Hypothalamus (tissue), 51 donors: ENCODE measurements around the gene CKAP2L.

Experiments used
- DNase-seq, 51 donors: peaks; one replicate each; lab custom pipeline; 2025; lab: John Stamatoyannopoulos, UW

Gene CKAP2L

GRCh38 chr2:112764071-112765044 is at the start of gene CKAP2L:
CKAP2L (minus strand) TSS chr2:112764609; CDS start chr2:112764598, 11 bp downstream.
- DNase-seq, result peak; percentile 40 to 98 (median 90)

- no peak for DNase-seq
These were observed 49.0 kb upstream of the CKAP2L start for GRCh38 chr2:112813280-112813966.

GRCh38 chr2:112812318-112813267 is 48.2 kb upstream of the CKAP2L start:
- no peak for DNase-seq

- no peak for DNase-seq
These were observed 47.5 kb upstream of the CKAP2L start for GRCh38 chr2:112811841-112812306.

- DNase-seq, result no peak
These were observed 46.9 kb upstream of the CKAP2L start for GRCh38 chr2:112811276-112811831.

- no peak for DNase-seq
These were observed 44.7 kb upstream of the CKAP2L start for GRCh38 chr2:112809112-112809511.

GRCh38 chr2:112807233-112807807 is 42.9 kb upstream of the CKAP2L start:
- no peak for DNase-seq

GRCh38 chr2:112805542-112805941 is 41.1 kb upstream of the CKAP2L start:
- DNase-seq, result no peak

- DNase-seq, result no peak
These were observed 39.5 kb upstream of the CKAP2L start for GRCh38 chr2:112803691-112804521.

- DNase-seq, result no peak
These were observed 36.6 kb upstream of the CKAP2L start for GRCh38 chr2:112800881-112801583.

GRCh38 chr2:112798979-112799975 is 34.9 kb upstream of the CKAP2L start:
- DNase-seq, result no peak

GRCh38 chr2:112796486-112796885 is 32.1 kb upstream of the CKAP2L start:
- DNase-seq, result no peak

GRCh38 chr2:112795774-112796173 is 31.4 kb upstream of the CKAP2L start:
- DNase-seq, result no peak

- no peak for DNase-seq
These were observed 30.4 kb upstream of the CKAP2L start for GRCh38 chr2:112794841-112795240.

GRCh38 chr2:112794131-112794733 is 29.8 kb upstream of the CKAP2L start:
- peak in 4 of 51 donors; percentile 3 to 15 (median 6) for DNase-seq

GRCh38 chr2:112793449-112793978 is 29.1 kb upstream of the CKAP2L start:
- DNase-seq, result no peak
